Measurements from ENCODE around the gene STATH.

DNA sequence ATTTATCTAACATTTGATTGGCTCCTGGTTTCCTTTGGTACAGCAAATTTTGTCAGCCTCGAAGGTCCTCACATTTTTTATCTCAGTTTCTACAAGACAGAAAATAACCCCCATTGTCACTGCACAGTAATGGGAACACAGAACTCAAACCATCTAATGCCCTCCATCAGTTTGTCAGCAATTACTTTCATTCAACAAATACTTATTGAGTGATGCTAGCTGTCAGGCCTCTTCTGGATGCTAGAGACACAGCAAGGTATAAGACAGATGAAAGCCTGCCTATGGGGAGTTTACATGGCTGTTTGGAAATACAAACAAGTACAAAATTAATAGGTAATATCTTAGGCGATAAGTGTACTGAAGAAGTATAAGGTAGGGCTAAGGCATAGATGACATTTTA, 27.5 kb downstream of the STATH start:
- TF ChIP-seq, protein P1, sequence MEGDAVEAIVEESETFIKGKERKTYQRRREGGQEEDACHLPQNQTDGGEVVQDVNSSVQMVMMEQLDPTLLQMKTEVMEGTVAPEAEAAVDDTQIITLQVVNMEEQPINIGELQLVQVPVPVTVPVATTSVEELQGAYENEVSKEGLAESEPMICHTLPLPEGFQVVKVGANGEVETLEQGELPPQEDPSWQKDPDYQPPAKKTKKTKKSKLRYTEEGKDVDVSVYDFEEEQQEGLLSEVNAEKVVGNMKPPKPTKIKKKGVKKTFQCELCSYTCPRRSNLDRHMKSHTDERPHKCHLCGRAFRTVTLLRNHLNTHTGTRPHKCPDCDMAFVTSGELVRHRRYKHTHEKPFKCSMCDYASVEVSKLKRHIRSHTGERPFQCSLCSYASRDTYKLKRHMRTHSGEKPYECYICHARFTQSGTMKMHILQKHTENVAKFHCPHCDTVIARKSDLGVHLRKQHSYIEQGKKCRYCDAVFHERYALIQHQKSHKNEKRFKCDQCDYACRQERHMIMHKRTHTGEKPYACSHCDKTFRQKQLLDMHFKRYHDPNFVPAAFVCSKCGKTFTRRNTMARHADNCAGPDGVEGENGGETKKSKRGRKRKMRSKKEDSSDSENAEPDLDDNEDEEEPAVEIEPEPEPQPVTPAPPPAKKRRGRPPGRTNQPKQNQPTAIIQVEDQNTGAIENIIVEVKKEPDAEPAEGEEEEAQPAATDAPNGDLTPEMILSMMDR (conservative IDR thresholded peaks at IDR 0.05; ENCODE audit: low read length) = no peak
- TF ChIP-seq EZH2phosphoT487 (IDR thresholded peaks at IDR 0.05; ENCODE audit: borderline replicate concordance) = no peak
